ENCODE measurements around the gene ARL10. TPM values are rescaled to one million over a fixed set of nuclear protein-coding genes. Genes with fewer than 3 reads are reported as not detected.
A peak's percentile ranks its signal among the peaks of the same experiment; 100 is the strongest.

The ARL10 gene, protein sequence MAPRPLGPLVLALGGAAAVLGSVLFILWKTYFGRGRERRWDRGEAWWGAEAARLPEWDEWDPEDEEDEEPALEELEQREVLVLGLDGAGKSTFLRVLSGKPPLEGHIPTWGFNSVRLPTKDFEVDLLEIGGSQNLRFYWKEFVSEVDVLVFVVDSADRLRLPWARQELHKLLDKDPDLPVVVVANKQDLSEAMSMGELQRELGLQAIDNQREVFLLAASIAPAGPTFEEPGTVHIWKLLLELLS
- polyA plus RNA-seq (2013, experiment 1 of 2; ENCODE audit: insufficient read length): 14.7 TPM
- polyA plus RNA-seq (2013, experiment 2 of 2; ENCODE audit: insufficient read length): 16.6 TPM

GRCh38 chr5:176365351-176366231 is at the start of gene ARL10:
Gene ARL10 (plus strand): TSS chr5:176365487. CDS start chr5:176365564, 77 bp downstream.
- peak; percentile 86 for DNase-seq

DNA sequence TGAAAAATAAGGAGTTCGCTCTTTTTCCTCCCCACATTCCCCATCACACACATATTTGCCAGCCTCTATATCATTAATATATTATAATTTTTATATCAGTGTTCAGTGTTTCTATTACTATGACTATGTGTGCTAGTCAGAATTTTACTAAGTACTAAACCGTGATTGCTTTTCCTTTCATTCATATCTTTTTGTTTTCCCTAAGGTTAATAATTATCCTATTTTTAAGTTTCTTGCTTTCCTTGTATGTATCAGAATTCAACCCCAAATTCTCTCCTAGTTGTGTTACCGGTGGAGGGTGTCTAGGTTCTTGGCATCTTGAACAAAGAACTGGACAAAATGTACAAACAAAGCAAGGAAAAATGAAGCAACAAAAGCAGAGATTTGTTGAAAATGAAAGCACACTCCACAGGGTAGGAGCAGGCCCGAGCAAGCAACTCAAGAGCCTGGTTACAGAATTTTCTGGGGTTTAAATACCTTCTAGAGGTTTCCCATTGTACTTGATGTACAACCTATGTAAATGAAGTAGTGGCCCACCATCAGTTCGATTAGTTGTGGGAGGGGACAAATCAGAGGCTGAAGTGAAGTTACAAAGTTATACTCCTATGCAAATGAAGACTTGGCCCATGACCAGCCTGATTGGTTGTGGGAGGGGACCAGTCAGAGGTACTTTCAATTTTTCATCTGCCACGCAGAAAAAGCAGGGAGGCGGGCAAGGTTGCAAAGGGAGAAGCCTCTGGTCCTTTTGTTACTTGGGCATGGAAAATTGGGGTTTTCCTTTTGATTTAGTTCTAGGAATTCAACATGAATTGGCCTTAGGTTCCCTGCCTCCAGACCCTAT is 47.5 kb upstream of the ARL10 start:
- no peak for DNase-seq

DNA sequence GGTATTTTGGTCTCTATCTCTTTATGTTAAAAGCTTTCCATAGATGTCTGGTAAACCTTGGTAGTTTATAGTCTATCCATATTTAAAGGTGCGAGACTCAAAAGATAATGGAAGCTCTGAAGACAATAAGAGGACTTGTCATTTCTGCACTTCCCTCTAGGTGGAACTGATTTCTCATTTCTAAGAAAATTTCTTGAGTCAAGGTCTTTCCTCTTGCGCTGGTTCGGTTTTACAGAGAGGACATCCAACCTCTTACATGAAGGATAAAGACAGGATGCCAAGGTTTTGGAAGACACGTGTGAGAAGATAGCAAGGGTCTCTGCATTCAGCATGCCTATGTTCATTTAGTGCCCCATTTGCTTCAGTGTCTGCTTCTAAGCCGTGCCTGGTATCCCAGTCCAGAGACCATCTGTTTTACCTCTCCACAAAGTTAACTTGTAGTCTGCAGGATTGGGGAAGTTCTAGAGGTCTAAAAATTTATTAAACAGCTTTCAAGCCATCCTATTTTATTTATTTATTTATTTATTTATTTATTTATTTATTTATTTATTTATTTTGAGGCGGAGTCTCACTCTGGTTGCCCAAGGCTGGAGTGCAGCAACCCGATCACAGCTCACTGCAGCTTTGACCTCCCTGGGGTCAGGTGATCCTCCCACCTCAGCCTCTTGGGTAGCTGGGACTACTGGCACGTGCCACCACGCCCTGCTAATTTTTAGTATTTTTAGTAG is 45.3 kb upstream of the ARL10 start:
- no peak for DNase-seq

- DNase-seq: no peak
Observed at GRCh38 chr5:176320577-176320976, 44.7 kb upstream of the ARL10 start.

- DNase-seq: no peak
Observed at GRCh38 chr5:176334031-176334770, 31.1 kb upstream of the ARL10 start.

- no peak for DNase-seq
Observed at GRCh38 chr5:176337913-176338312, 27.4 kb upstream of the ARL10 start.

DNA sequence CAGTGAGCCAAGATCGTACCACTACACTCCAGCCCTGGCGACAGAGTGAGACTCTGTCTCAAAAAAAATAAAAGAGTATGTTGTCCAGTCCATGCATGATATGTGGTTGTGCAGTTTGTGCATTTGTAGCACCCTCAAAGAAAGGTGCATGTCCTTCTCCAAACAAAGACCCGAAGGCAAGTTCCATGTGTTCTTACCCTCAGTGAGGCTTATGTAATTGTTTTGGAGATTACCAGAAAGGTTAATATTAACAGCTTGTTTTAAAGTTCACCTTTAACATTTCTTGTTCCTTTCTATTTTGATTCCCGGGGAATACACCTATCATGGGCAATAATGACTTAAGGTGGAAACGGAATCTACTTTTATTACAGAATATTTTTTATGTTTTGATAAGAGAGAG is 26.0 kb upstream of the ARL10 start:
- DNase-seq: no peak

GRCh38 chr5:176341325-176342157 is 23.7 kb upstream of the ARL10 start:
- DNase-seq: no peak

- DNase-seq: no peak
Observed at GRCh38 chr5:176342158-176342483, 23.2 kb upstream of the ARL10 start.

GRCh38 chr5:176342766-176343458 is 22.4 kb upstream of the ARL10 start:
- DNase-seq: no peak

DNA sequence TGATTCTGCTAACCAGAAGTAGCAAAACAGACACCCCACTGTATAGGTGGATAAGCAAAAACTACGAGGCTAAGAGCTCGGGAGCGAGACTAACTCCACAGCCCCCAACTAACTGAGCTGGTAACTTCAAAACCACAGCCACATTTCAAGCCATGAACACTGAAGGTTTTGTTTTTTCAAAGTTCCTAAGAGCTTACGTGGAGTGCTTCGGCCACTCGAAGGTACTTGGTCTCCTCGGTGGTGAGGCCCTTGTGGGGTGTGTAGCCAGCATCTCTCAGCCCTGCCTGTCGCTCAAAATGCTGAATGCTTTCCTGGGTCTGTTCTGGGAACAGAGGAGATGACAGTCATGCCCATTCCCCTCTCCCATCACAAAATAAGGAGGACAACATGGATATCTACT is 14.9 kb upstream of the ARL10 start:
- DNase-seq: no peak

DNA sequence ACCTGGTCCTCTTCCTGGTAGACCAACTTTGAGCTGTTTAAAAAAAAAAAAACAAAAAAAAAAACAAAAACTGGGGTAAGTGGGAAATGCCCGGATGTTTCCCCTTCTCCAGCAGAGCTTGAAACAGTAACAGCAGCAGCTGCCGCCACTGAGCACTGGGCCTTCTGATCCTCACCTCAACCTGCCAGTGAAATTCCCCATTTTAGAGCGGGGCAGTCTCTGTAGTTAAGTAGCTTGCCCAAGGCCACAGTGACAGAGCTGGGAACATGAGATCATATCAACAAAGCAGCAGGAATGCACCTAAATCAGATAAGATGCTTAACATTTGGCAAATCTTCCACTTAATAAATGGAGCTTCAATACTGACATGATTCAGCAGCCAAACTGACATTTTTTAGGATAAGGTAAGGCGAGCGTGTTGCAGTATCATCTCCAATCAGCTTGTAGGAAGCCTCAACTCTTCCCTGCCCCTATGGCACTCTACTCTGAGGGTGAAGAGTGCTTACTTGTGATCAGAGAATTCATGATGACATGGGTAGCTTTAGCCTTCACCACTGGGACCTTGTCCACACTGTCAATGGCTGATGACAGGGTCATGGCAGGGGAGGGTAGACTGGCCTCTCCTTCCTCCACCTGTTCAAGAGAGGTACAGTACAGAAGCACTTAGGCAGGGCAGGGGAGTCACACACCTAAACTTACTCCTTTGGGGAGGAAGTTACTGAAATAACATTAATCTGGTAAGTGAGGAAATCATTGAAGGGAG is 13.0 kb upstream of the ARL10 start:
- no peak for DNase-seq

DNA sequence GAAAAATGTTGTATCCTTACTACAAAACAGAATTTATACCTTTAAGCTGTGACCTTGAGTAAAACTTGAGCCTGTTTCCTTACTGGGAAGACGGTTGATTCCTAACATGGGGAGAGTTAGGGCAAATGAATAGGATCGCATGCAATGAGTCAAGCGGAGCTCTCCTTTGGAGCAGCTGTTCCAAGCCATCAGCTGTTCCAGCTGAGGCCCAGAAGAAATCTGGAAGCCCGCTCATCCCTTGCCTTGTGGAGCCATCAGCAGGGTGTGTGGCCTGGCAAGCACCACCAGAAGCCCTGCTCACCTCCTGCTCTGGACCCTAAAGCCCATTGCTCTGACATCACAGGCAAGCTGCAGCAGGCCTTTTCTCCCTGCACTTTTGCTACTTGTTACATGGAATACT is 11.8 kb upstream of the ARL10 start:
- DNase-seq: no peak

GRCh38 chr5:176355400-176356178 is 9.7 kb upstream of the ARL10 start:
- no peak for DNase-seq

GRCh38 chr5:176356179-176356566 is 9.1 kb upstream of the ARL10 start:
- DNase-seq: no peak

- DNase-seq: no peak
Observed at GRCh38 chr5:176359658-176360057, 5.6 kb upstream of the ARL10 start.

DNA sequence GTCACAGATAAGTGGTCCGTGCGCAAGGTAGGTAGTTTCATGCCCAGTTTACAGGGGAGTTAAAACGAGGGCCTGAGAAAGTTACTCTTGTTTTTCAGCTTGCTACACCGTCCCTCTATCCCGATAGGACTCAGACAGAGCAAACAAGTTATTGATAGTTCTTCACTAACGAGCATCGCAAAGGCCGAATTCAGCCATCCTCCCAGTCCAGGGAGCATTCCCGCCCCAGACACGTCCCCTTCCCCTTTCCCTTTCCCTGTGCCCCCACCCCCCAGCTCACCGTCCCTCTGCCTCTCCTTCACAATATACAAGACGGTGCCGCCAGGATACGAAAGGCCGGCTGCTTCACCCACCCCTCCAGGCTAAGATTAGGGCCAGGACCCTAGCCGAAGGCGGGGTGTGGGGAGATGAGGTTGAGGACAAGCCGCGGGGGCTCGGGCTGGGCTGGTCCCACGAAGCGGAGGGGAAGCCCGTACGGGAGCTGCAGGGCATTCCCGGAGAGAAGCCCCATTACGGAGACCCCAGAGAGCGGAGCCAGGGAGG is 4.3 kb upstream of the ARL10 start:
- peak; percentile 1 for DNase-seq
